Measurements from ENCODE around the gene ARG2. TPM values are rescaled to one million over a fixed set of nuclear protein-coding genes. Genes with fewer than 3 reads are reported as not detected.

The ARG2 gene
- total RNA-seq, 1 experiment from 2014 or later: 7.0 TPM

DNA sequence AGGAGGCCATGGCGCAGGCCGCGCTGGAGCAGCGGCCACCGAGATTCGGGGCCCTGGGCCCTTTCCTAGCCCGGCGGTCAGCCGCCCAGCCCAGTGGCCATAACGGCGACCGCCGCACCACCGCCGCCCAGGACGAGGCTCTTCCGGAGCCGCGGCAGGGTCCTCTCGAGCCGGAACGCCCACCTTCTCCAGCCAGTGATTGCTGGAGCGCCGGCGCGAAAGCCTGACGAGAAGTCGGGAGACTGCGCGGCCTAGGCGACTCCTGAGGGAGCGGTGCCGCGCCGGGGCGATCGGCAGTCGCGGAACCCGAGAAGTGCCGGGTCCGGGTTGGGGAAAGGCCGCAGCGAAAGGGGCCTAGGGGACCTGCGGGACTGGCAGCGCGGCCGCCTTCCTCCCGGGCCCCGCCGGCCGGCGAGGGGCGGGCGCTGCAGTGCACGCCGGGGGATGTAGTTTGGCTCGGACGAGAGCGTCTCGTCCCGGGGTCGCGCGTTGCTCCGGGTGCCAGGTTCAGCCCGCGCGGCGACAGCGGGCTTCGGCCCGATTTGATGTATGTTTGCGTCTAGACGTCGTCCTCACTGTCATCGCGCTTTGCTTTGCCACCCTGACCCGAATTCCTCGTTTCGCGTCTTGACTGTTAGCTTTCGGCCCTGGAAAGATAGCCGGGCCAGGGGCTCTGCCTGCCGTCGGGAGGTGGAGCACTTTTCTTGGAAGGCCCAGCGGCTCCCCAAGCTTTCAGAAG is 54.9 kb downstream of the ARG2 start, which contains the start of gene VTI1B (continued):
- TF ChIP-seq CBX3 (IDR thresholded peaks at IDR 0.05; ENCODE audit: low read depth): 0 out of 2 replicates have a peak, but pooled peaks have one; percentile 41
- peak; percentile 81 for TF ChIP-seq POLR2AphosphoS5 (IDR thresholded peaks at IDR 0.05; ENCODE audit: low read depth, low read length)
- TF ChIP-seq EZH2phosphoT487 (IDR thresholded peaks at IDR 0.05; ENCODE audit: borderline replicate concordance): no peak
- peak; percentile 79 for TF ChIP-seq EGR1 (IDR thresholded peaks at IDR 0.05; ENCODE audit: low read depth)

- Histone ChIP-seq H3K4me1 (ENCODE audit: control insufficient read depth in 1 of 2, insufficient read depth in 2 of 2, low read length in 2 of 2) (peaks cover 4 to 19% of the 10 kb centered on the region in 2 experiments), H3K79me2 (ENCODE audit: insufficient read depth, low read length) (peaks cover 44% of the 10 kb centered on the region), H3K27ac (ENCODE audit: low read depth, low read length) (peak overlapping the region; percentile 94), H3K27me3 (ENCODE audit: insufficient read depth, low read length) (no peaks in the 10 kb centered on the region), H2AFZ (ENCODE audit: low read depth, low read length, poor library complexity, severe bottlenecking) (no peak overlapping the region), H3K9ac (ENCODE audit: low read length) (peak overlapping the region; percentile 80), H3K4me3 (replicated peaks in 1 of 2; ENCODE audit: low read depth in 1 of 2, low read length in 2 of 2) (peak overlapping the region; percentile 68 to 80), H3K4me2 (ENCODE audit: low read length) (peak overlapping the region; percentile 83), H3K9me3 (ENCODE audit: control insufficient read depth in 1 of 2, insufficient read depth in 1 of 2, low read depth in 1 of 2, low read length in 2 of 2) (no peaks in the 10 kb centered on the region), H4K20me1 (ENCODE audit: insufficient read depth) (no peaks in the 10 kb centered on the region), H3K9me2 (ENCODE audit: insufficient read depth) (no peaks in the 10 kb centered on the region), H3K36me3 (ENCODE audit: control insufficient read depth in 1 of 2, insufficient read depth in 2 of 2, low read length in 2 of 2) (peaks cover 14% of the 10 kb centered on the region in 2 experiments; a peak in 3 of 4 replicates)
- POLR2A ChIA-PET: interaction anchor here (1.1 kb wide), 1 partner anchor 20 kb away, joined by 3 read pairs; the partner anchor contains the start of gene RDH11
- TF ChIP-seq JUND (IDR thresholded peaks at IDR 0.05): no peak
- no peak for TF ChIP-seq MAX (IDR thresholded peaks at IDR 0.05)
- TF ChIP-seq, protein P1, sequence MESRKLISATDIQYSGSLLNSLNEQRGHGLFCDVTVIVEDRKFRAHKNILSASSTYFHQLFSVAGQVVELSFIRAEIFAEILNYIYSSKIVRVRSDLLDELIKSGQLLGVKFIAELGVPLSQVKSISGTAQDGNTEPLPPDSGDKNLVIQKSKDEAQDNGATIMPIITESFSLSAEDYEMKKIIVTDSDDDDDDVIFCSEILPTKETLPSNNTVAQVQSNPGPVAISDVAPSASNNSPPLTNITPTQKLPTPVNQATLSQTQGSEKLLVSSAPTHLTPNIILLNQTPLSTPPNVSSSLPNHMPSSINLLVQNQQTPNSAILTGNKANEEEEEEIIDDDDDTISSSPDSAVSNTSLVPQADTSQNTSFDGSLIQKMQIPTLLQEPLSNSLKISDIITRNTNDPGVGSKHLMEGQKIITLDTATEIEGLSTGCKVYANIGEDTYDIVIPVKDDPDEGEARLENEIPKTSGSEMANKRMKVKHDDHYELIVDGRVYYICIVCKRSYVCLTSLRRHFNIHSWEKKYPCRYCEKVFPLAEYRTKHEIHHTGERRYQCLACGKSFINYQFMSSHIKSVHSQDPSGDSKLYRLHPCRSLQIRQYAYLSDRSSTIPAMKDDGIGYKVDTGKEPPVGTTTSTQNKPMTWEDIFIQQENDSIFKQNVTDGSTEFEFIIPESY (IDR thresholded peaks at IDR 0.05; ENCODE audit: extremely low read depth, insufficient replicate concordance, low read length): no peak
- no peak for TF ChIP-seq ELF1 (IDR thresholded peaks at IDR 0.05; ENCODE audit: borderline replicate concordance, low read depth)
- TF ChIP-seq EZH2 (IDR thresholded peaks at IDR 0.05): no peak
- no peak for TF ChIP-seq POLR2A (IDR thresholded peaks at IDR 0.05; ENCODE audit: borderline replicate concordance, extremely low read depth, insufficient read depth, insufficient read length)
- TF ChIP-seq EZH2phosphoT487 (IDR thresholded peaks at IDR 0.05; ENCODE audit: borderline replicate concordance): no peak
- TF ChIP-seq RAD21 (IDR thresholded peaks at IDR 0.05; ENCODE audit: low read depth): no peak
- TF ChIP-seq CBX3 (IDR thresholded peaks at IDR 0.05; ENCODE audit: low read depth): no peak
- no peak for TF ChIP-seq EGR1 (IDR thresholded peaks at IDR 0.05; ENCODE audit: low read depth)
- TF ChIP-seq TCF7L2 (IDR thresholded peaks at IDR 0.05; ENCODE audit: borderline replicate concordance, extremely low read depth, insufficient read depth, insufficient read length): no peak
- TF ChIP-seq SIN3A (IDR thresholded peaks at IDR 0.05; ENCODE audit: low read depth): no peak
- no peak for TF ChIP-seq ZFX (IDR thresholded peaks at IDR 0.05)
- TF ChIP-seq YY1 (IDR thresholded peaks at IDR 0.05; ENCODE audit: extremely low read depth, insufficient replicate concordance, low read depth, low read length): no peak
- no peak for TF ChIP-seq SRF (IDR thresholded peaks at IDR 0.05; ENCODE audit: low read depth)
- TF ChIP-seq SP1 (IDR thresholded peaks at IDR 0.05; ENCODE audit: low read depth): no peak
- no peak for TF ChIP-seq ATF3 (IDR thresholded peaks at IDR 0.05)
- no peak for TF ChIP-seq REST (IDR thresholded peaks at IDR 0.05; ENCODE audit: low read depth)
- RAD21 ChIA-PET (ENCODE audit: low non-redundant PET in 1 of 2, low total read pairs in 2 of 2, uncharacterized antibody in 2 of 2, unreplicated experiment in 2 of 2): no interaction called here
- TSS peak; percentile 79 for BruUV-seq (replicated peaks)
- DNase-seq (ENCODE audit: low read depth, low spot score): no peak
- CTCF ChIA-PET: interaction anchor here (2.5 kb wide), 1 partner anchor 29 kb away, joined by 13 read pairs; no protein-coding TSS in a partner anchor
- intact Hi-C loops (cut with micrococcal nuclease): no loop called here
- no peak for ATAC-seq
Observed at GRCh38 chr14:67675219-67675582, 55.5 kb downstream of the ARG2 start.
